Measurements from ENCODE around the gene PLA2R1.

- no peak for TF ChIP-seq CTCF (IDR thresholded peaks at IDR 0.05; ENCODE audit: poor library complexity, severe bottlenecking)
- no peak for TF ChIP-seq MXI1 (conservative IDR thresholded peaks at IDR 0.05; ENCODE audit: poor library complexity, severe bottlenecking)
- no peak for TF ChIP-seq SMC3 (conservative IDR thresholded peaks at IDR 0.05; ENCODE audit: poor library complexity)
- TF ChIP-seq EP300 (conservative IDR thresholded peaks at IDR 0.05; ENCODE audit: poor library complexity, severe bottlenecking): no peak
These were observed 128.7 kb downstream of the PLA2R1 start for GRCh38 chr2:159933727-159934049.

Measured in neural cell (in vitro differentiated cells).